ENCODE results near the gene PRRT3.

DNA sequence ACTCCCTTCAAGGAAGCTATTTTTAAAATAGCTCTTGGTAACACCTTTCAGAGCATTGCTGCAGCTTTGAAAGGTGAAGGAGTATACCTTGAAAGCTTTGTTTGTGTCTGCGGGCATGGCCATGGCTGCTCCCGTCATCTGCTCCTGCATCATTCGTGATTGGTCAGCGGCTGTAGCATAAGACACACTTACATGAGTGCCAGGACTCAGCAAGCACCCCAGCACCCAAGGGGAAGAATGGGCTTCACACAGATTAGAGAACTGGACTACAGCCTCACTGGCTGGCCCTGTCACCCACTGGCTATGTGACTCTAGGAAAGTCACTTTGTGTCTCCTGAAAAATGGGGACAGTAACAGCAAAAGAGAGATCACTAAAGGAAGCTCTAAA is 17.4 kb upstream of the PRRT3 start:
- TF ChIP-seq, protein P1, sequence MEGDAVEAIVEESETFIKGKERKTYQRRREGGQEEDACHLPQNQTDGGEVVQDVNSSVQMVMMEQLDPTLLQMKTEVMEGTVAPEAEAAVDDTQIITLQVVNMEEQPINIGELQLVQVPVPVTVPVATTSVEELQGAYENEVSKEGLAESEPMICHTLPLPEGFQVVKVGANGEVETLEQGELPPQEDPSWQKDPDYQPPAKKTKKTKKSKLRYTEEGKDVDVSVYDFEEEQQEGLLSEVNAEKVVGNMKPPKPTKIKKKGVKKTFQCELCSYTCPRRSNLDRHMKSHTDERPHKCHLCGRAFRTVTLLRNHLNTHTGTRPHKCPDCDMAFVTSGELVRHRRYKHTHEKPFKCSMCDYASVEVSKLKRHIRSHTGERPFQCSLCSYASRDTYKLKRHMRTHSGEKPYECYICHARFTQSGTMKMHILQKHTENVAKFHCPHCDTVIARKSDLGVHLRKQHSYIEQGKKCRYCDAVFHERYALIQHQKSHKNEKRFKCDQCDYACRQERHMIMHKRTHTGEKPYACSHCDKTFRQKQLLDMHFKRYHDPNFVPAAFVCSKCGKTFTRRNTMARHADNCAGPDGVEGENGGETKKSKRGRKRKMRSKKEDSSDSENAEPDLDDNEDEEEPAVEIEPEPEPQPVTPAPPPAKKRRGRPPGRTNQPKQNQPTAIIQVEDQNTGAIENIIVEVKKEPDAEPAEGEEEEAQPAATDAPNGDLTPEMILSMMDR (IDR thresholded peaks at IDR 0.05): no peak
- TF ChIP-seq POLR2A (IDR thresholded peaks at IDR 0.05) (no peak), EP300 (IDR thresholded peaks at IDR 0.05) (no peak)
